HG03457 (cell line): Measurements from ENCODE around the gene SYTL2.

Experiments used
- ATAC-seq: cut with Tn5 transposase; IDR thresholded peaks from one replicate; pipeline ENCODE4 v1.9.1; 2021; ENCODE audit warnings: moderate number of reproducible peaks; ENCODE audit not compliant: unreplicated experiment

The SYTL2 gene

DNA sequence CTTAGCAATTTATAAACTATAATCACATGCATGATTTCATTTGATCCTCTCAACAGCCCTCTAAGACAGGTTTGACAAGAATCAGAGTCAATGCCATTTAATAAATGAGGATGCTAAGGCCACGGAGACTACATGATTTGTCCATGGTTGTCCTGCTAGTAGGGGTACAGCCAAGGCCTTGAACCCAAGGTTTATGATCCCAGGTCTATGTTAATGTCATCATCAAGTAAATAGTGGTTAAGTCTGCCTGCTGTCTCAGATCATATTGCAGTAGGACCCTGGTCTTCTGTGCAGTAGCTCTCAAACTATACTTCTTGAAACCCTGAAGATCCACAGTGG is 17.7 kb upstream of the SYTL2 start:
- no peak for ATAC-seq

- no peak for ATAC-seq
Measured at GRCh38 chr11:85827748-85828639, 17.1 kb upstream of the SYTL2 start.

GRCh38 chr11:85826116-85826855 is 15.3 kb upstream of the SYTL2 start:
- no peak for ATAC-seq

- no peak for ATAC-seq
Measured at GRCh38 chr11:85825616-85826015, 14.7 kb upstream of the SYTL2 start.

DNA sequence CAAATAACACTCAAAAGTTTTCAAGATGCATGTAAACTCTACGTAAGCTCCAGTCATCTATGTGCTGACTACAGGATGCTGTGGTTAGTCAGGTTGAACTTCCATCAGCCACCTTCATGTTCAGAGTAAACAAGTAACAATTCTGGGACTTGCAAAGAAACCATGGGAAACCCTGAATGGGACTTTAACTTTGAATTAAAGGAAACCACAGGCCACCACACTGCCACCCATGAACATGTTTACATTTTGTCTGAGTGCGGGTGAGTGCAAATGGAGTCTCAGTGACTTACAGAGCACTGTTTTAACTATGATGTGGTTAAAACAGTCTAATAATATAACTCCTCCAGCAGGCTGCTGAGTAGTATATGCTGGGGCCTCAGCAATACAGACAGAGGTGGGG is 12.9 kb upstream of the SYTL2 start:
- no peak for ATAC-seq

GRCh38 chr11:85822814-85823213 is 11.9 kb upstream of the SYTL2 start:
- no peak for ATAC-seq

GRCh38 chr11:85821636-85822035 is 10.7 kb upstream of the SYTL2 start:
- ATAC-seq = no peak

- no peak for ATAC-seq
Measured at GRCh38 chr11:85819441-85819840, 8.5 kb upstream of the SYTL2 start.

DNA sequence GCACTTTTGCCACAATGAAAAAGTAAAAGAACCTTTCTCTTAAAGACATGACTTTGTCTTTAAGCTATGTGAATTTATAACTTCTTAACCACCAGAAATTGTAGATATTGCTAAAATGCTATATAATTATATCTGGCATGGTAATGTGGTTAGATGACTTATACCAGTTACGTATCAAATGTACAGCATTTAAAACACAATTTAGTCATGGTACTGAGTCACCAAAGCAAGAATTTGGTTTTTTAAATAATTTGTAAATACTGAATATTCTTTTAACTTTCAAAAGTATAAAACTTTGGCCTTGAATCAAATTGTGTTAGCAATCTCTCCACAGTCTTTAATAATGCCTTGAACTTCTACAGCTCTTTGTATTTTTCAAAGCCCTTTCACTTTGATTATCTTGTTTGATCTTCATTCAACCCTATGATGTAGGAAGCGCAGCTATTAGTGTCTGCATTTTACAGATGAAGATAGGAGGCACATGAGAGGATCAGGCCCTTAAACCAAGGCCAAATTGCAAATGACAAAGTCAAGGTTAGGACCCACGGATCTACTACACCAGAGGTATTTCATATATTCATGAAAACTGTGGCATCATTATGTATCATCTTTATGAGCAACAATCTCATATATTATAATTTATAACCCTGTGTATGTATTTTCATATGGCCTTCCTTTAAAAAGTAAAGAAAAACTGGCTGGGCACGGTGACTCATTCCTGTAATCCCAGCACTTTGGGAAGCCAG is 4.4 kb upstream of the SYTL2 start:
- no peak for ATAC-seq

GRCh38 chr11:85813721-85814120 is 2.8 kb upstream of the SYTL2 start:
- no peak for ATAC-seq

DNA sequence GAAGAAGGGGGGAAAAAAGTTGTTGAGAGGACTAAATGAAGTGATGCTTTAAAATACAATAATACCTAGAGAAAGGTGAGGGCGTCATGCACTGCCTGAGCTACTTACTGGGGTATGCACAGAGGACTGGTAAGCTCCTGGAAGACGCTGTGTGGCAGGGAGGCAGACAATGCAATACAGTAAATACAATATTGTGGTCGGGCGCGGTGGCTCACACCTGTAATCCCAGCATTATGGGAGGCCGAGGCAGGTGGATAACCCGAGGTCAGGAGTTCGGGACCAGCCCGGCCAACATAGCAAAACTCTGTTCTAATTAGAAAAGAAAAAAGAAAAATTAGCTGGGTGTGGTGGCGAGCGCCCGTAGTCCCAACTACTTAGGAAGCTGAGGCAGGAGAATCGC is 683 bp upstream of the SYTL2 start:
- ATAC-seq = no peak

- ATAC-seq = no peak
Measured at GRCh38 chr11:85810521-85810870, 445 bp downstream of the SYTL2 start.

GRCh38 chr11:85809863-85810262 is 1.1 kb downstream of the SYTL2 start:
- ATAC-seq = no peak

DNA sequence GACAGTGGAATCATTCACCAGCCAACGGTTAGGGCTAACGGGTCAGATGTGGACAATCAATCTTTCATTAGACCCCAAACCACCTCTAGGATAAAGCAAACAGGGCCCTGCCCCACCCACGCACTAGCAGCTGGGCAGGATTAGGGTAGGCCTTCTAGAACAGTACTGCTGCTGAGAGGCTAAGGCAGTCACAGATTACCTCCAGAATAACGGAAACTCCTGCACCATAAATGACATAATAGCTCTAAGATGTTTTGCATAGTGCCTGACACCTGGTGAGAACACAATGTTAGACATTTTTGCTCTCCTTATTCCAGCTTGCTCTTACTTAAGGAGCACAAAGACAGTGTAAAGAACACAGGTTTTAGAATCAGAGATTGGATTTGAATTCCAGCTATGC is 1.8 kb downstream of the SYTL2 start:
- ATAC-seq = peak; percentile 48

DNA sequence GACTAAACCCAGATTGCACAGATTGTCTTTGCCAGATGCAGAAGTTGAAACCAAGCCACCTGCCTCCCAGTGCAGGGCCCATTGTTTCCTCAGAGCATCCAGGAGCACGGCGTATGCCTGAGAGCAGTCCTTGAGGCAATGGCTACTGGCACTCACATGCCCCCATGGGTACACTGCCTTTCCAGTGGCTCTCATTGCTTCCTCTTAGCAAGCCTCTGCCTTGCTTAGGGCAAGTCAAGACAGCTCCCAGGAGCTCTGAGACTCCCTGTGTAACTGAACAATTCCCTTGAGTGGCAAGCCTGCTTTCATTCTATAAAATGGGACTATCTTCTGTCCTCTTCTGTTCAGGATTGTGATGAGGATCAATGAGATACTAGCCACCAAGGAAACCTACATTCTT is 4.1 kb downstream of the SYTL2 start:
- ATAC-seq = no peak

GRCh38 chr11:85806016-85806415 is 4.9 kb downstream of the SYTL2 start:
- ATAC-seq = no peak

DNA sequence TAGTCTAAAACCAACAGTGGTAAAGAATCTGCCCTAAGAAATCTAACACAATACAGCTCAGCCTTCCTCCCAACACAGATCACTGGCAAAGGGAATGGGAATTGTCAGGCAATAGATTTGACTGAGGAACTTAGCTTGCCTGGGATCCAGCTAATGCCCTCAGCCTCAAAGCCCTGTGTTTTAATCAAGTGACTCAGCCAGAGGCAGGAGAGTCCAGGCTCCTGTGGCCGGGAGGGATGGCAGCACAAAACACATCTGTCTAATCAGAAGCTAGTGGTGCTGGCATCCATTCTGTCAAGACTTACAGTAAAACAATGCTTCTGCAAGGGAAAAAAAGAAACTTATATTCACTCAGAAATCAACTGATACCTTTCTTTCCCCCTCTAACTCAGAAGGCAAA is 5.6 kb downstream of the SYTL2 start:
- ATAC-seq = no peak

- ATAC-seq = no peak
Measured at GRCh38 chr11:85803920-85804319, 7.0 kb downstream of the SYTL2 start.

DNA sequence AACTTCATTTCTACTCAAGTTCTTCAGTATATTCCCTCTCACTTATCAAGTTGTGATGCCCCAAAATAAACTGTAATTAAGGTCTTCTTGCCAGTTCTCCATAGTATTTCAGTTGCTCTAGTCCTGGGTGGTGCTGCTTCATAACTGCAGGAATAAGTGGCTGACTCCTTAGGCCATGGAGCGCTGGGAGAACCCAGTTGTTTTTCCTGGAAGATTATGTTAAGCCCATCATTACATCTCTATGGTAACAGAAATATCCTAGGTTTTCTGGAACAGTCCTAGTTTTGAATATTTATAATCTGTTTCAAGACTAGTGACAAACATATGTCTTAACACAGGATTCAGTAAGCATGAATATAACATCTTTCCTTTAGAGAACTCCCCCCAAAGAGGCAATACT is 7.6 kb downstream of the SYTL2 start:
- ATAC-seq = no peak

DNA sequence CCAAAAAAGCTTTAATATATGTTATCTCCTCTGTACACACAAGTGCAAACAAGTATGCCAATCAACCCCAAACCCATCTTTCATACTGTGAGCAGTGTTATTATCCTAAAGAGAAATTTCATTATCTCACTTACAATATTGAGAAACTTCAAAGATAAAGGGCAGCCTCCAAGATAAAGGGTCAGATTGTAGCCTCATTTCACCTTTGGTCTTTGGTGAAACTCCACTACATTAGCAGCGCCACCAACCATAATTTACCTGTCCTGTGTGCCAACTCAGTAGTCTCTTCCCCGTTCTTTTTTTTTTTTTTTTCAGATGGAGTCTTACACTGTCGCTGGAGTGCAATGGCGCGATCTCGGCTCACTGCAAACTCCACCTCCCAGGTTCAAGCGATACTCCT is 9.4 kb downstream of the SYTL2 start:
- ATAC-seq = no peak

DNA sequence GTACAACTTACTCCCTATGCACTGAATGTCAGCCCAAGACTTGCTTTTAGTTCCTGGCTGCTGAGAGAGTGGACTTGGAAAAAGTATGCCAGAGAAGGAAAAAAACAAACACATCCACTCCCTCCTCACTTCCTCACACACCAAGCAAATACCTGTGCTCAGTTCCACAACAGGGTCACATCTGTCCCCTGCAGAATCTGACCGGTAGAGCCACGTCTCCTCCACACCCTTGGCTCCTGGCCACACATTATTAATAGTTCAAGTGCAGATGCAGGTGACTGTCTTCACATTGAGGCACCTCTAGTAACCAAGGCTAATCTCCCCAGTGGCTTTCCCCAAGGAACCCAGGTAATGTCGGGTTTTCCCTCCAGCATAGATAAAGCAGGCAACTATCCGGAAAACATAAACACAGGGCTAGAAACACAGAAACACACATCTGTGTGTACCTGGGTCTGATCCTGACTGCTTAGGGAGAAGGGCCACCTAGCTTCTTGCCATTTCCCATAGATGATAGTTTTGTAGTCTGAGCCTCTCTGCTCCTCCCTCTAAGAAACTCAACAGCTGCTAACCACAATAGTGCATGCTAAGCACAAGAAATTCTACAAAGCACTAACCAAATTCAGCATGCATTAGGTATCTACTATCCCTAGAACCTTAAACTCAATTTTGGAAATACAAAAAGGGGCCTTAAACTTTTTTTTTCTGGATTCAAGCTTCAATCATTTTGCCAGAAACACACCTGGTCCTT is 10.2 kb downstream of the SYTL2 start:
- ATAC-seq = no peak
